ENCODE measurements around the gene PDPN.
"Not testable (repeated sequence)": the region's sequence is repeated elsewhere in the genome, so short reads cannot be mapped to it uniquely, and the experiment has no call there.

PDPN gene, protein sequence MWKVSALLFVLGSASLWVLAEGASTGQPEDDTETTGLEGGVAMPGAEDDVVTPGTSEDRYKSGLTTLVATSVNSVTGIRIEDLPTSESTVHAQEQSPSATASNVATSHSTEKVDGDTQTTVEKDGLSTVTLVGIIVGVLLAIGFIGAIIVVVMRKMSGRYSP

GRCh38 chr1:13583595-13583965 is at the start of gene PDPN:
TSS of gene PDPN (plus strand) at chr1:13583832. CDS start at chr1:13584034, 202 bp downstream.
- DNase-seq = no peak

DNA sequence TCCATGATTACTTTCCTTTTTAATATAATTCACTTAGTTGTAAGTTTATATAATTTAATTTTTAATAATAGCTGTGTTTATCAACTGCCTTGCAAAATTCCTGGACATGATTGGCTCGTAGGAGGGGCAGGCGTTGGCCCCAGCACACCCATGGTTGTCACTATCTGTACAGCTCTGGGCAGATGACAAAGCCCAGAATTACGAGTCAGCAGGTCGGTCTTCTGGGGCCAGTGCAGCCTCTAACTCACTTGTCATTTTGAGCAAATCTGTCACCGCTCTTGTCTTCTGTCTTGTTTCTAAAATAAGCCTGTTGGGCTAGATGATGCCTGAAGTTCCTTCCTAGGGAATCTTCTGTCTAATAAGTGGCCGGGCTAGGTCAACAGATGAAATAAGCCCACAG is 48.4 kb upstream of the PDPN start:
- DNase-seq = no peak

DNA sequence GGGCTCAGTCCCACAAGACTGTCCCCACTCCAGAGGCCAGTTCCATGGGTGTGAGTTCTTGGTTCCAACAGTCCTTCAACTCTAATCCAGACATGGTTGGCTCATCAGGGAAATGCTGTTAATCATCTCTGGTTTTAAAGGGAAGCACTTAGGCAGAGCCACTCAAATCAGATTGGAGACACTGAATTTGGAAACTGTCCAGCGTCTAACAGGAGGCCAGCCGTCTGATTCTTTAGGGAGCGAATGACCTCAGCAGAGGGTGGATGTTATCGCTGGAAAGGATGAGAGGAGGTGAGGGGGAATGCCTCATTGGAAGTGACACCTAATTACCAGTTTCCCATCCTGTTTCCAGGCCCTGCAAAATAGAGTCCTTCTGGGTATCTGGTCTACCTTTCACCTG is 47.1 kb upstream of the PDPN start:
- DNase-seq = no peak

- DNase-seq = no peak
These were observed 44.8 kb upstream of the PDPN start for GRCh38 chr1:13538832-13539231.

DNA sequence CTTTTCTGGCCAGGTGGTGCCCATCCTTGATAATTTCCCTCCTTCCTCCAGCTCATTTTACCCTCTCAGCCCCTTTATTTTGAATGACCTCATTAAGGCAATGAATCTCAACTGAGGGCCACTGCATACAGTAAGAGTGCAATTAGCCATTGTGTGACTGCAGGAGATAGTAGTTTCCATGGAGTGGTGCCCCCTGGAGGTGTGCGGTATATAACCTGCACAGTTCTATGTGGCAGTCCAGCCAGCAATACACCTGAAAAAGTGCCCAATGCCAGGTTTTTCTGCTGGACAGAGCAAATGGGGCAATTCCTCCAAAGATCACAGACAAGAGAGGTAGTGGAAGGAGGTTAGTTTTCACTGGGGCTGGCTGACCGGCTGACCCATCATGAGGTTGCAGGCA is 43.9 kb upstream of the PDPN start:
- no peak for DNase-seq

DNA sequence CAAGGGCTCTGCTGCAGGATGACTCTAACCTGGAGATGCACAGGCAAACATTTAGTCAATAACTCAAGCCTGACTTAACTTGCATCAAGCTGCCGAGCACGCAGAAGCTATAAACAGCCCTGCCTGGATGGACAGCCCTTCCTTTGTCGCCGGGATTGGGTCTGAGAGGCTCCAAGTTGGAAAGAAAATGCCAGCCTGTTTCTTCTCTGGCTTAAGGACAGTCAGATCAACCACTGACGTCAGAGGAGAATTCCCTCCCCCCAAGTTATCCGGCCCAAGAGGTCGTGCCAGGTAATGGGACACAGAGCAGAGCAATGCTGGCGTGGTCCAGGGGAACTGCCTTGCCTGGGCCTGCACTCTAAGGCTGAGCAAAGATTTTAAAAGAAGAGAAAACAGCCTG is 42.8 kb upstream of the PDPN start:
- no peak for DNase-seq

- no peak for DNase-seq
These were observed 42.0 kb upstream of the PDPN start for GRCh38 chr1:13541435-13542215.

DNA sequence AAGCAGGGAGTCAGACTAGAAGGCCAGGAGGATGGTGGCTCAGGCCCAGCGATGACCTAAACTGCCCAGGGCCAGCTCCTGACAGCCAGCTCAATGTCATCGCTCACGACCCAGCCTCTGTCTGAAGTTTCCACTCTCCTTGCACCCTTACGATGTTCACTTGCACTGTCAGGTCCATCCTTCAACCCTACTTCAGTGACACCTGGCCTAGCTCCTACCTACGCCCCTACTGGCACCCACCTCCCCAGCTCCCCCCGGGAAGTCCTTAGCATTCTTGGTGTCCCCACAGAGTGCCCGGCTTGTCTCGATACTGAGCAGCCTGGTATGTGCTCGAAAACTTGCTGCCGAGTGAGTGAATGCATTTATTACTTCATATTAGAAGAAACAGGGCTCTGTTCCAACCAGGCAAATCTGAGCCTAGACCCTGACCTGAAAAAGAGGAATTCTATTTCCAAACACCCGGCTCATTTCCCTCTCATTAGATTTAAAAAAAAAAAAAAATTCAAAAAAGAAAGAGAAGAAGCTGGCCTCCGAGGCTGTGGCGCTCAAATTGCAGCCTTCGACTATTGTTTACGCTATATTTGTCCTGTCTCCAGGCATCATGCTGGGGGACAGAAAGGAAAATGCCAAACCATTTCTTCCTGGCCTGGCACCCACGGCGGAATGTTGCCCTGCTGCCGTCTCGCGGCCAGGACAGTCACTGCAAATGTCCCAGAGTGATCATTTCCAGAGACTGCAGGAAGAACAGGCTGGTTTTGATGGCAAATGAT is 40.0 kb upstream of the PDPN start:
- peak; percentile 8 for DNase-seq

DNA sequence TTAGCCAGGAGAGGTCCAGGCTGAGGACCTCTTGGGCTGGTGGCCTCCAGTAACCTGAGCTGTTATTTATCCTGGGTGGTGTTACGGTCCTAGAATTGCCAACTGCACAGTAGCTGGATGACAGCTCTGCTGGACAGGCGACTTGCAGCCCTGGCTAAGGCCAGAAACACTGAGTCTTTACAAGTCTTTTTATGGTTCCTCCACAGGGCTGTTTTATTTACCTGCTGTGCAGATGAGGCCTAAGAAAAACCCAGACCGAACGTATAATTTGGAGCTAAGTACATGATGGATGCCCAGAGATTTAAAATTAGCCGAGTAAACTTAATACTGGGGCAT is 39.4 kb upstream of the PDPN start:
- no peak for DNase-seq

DNA sequence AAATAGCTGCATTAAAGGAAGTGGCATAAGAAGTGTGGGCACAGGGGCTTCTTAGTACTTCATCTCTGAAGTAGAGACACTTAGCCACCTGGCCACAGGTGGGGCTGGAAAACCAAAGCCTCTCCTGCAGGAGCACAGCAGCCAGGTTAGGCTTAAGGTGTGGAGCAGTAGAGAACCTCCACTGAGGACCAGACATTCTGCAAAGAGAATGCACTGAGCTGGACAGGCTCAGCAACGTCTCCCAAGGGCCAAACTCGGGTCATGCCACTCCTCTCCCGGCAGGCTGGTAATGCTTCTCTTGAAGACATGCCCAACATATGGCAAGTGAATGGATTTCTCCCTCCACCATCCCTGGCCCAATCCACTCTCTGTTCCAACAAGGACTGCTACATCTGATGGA is 36.8 kb upstream of the PDPN start:
- DNase-seq = no peak

GRCh38 chr1:13548281-13548680 is 35.4 kb upstream of the PDPN start:
- no peak for DNase-seq

- no peak for DNase-seq
These were observed 34.6 kb upstream of the PDPN start for GRCh38 chr1:13549021-13549420.

GRCh38 chr1:13549521-13549920 is 34.1 kb upstream of the PDPN start:
- no peak for DNase-seq

DNA sequence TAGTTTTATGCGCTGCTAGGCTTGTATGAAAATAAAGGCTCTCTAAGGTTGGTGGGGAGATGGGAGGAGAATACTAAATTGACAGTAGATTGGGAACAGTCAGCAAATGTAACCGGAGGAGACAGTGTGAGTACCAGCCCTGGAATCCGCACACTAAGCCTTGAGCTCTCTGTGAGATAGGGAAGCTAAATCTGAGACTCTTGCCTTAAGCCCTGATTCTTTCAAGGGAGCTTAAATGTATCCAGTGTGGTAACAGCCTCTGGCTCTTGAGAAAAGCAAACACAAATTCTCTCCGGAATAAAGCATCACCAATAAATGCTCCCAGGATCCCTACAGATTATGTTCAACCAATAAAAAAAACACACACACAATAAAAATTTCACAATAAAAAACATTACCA is 33.0 kb upstream of the PDPN start:
- DNase-seq = no peak

DNA sequence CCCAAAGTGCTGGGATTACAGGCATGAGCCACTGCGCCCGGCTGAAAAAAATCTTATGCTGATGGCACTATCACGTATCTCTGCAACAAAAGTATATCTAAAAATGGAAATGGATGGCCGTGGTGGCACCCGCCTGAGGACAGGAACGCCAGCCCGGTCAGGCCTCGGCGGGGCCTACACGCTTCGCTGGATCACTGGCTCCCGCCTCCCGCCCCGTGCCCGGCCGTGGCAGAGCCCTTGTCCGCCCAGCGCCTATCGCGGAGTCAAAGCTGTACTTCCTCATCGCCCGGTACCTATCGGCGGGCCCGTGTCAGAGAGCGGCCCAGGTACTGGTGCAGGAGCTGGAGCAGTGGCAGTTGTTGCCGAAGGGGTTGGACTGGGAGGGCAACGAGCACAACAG is 28.8 kb upstream of the PDPN start:
- no peak for DNase-seq

DNA sequence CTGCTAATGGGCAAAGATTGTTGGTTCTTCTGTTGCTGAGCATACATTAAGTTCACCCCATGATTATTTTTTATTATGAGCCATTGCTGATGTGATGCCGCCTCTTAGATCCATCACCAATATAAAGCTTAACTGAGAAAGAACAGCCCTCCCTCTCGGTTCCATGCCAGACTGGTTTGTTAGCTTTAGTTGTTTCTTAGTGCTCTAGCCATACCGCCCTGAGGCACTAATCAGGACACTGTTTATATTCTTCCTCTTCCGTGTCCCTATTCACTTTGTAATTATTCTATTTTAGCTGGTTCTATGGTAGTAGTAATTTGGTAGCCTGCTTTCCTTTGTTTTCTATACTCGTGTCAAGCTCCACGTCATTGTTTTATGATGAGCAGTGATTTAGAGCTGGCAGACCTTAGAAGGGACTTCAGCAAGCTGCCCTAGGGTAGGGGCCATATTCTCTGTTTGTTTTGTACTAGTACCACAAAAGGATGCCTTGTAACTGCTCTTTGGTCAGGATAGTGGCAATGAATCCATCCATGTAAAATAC is 27.3 kb upstream of the PDPN start:
- DNase-seq = no peak

DNA sequence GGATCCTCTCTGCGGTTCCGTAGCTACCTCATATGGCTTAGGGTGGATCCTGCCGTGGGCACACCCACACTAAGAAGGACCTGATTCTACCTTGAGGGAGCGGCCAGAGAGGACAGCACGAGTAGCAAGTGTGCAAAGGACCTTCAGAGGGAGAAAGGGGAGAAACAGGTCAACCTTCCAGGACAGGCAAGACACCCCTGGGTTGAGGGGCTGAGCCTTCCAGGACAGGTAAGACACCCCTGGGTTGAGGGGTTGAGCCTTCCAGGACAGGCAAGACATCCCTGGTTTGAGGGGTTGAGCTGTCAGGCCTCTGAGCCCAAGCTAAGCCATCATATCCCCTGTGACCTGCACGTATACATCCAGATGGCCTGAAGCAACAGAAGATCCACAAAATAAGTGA is 23.1 kb upstream of the PDPN start:
- no peak for DNase-seq

DNA sequence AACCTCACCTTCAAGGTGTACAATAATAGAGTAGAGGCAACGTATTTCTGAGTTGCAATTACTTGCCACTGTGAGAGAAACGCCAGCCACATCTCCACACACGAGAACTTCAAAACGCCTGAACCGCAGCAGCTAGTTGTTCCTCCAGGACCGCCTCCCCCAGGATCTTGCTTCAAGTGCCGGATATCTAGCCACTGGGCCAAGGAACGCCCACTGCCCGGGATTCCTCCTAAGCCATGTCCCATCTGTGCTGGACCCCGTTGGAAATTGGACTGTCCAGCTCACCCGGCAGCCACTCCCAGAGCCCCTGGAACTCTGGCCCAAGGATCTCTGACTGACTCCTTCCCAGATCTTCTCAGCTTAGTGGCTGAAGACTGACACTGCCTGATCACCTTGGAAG is 20.7 kb upstream of the PDPN start:
- DNase-seq = not testable (repeated sequence)

GRCh38 chr1:13564073-13564472 is 19.6 kb upstream of the PDPN start:
- no peak for DNase-seq

DNA sequence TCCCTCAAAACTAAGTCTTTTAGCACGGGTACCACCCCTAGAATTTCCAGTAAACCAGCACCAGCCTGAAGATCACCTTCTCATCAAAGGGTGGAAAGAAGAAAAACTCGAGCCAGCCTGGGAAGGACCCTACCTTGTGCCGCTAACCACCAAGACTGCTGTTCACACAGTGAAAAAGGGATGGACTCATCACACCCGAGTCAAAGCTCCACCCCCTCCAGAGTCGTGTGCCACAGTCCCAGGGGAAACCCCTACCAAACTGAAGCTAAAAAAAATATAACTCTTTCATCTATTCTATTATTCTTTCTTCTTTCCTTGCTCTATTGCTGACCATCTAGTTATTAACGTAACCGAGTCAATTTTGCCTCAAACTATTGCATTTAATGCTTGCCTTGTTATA is 13.2 kb upstream of the PDPN start:
- DNase-seq = not testable (repeated sequence)

DNA sequence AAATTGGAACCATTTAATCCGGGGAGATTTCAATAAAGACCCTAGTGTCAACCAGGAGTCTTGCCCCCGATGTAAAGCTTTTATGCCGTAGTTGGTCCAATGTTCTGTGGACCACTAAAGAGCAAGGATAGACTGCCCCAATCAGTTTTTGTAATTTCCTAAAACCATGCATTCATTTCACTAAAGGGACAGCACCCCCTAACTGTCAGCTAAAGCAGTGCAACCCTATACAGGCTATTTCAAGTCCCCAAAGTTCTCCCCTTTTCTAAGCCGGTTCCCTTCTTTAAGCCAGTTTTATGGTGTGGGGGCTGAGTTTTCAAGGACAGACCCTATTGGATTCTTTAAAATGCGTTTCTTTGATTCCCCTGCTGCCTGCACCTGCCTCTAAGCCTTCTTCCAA is 12.7 kb upstream of the PDPN start:
- DNase-seq = no peak

- DNase-seq = no peak
These were observed 10.0 kb upstream of the PDPN start for GRCh38 chr1:13573586-13573985.

DNA sequence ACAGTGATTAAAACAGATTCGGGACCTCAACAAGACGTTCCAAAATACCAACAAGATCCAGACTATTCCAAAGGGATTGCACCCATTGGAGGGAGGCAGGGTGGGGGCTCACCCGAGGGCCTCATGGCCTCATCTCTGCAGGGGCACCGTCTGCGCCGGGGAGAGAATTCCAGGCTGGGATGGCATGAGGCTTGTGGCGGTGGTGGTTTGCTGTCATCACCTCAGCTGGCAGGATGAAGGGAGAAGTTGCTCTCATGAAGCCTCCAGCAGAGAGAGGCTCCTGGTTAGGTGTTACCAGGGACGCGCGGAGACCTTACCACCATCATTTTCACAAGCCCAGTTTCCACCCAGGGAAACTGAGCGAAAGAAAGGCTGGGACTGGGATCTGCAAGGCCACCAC is 6.7 kb upstream of the PDPN start:
- DNase-seq = no peak

- DNase-seq = no peak
These were observed 5.8 kb upstream of the PDPN start for GRCh38 chr1:13577846-13578245.
